Sigmoid colon (tissue), 7 donors: ENCODE results near the gene TIAM1. TPM values are rescaled to one million over a fixed set of nuclear protein-coding genes. Genes with fewer than 3 reads are reported as not detected.

Experiments
- DNase-seq: peaks from one replicate; pipeline ENCODE4 v3.0.0-alpha.2; 2019
- H3K27ac ChIP-seq, 4 donors: fragments of 200-600 bp; sonication (generic); one replicate each; pipeline ENCODE4 v1.5.1; 2016 to 2019; ENCODE audit warnings: mild to moderate bottlenecking in 1 of 4
- H3K27me3 ChIP-seq, 3 donors: fragments of 200-600 bp; sonication (generic); one replicate each; pipeline ENCODE4 v1.5.1; 2019; ENCODE audit warnings: mild to moderate bottlenecking in 1 of 3
- H3K36me3 ChIP-seq, 4 donors: fragments of 200-600 bp; sonication (generic); one replicate each; pipeline ENCODE4 v1.5.1; 2016 to 2019
- H3K4me1 ChIP-seq, 4 donors: fragments of 200-600 bp; sonication (generic); one replicate each; pipeline ENCODE4 v1.5.1; 2017 to 2019
- H3K4me3 ChIP-seq, 4 donors: fragments of 200-600 bp; sonication (generic); one replicate each; pipeline ENCODE4 v1.5.1; 2017 to 2019; ENCODE audit warnings: mild to moderate bottlenecking in 2 of 4, moderate library complexity in 1 of 4
- H3K9me3 ChIP-seq, 4 donors: fragments of 200-600 bp in 3 of 4; sonication (generic) in 3 of 4; one replicate each; pipeline versions ENCODE4 v1.5.1 to v1.6.1; 2013 to 2019
- CTCF ChIP-seq, 4 experiments: fragments of 450-650 bp in 3 of 4; fragments of 200-600 bp in 1 of 4; IDR thresholded peaks; one replicate each; pipeline ENCODE4 v1.5.1; 2016 to 2019; ENCODE audit warnings: antibody characterized with exemption in 4 of 4, mild to moderate bottlenecking in 3 of 4, moderate library complexity in 2 of 4
- EP300 ChIP-seq, 4 donors: sonication (generic); formaldehyde crosslinking; IDR thresholded peaks; one replicate each; pipeline ENCODE4 v1.6.1; 2017; ENCODE audit warnings: antibody characterized with exemption in 4 of 4
- POLR2A ChIP-seq, 2 donors: fragments of 450-650 bp; IDR thresholded peaks; one replicate each; pipeline ENCODE4 v1.6.1; 2016; ENCODE audit warnings: antibody characterized with exemption in 2 of 2, mild to moderate bottlenecking in 2 of 2, moderate library complexity in 2 of 2
- POLR2AphosphoS5 ChIP-seq, 4 donors: sonication (generic); formaldehyde crosslinking; IDR thresholded peaks; one replicate each; pipeline ENCODE4 v1.6.1; 2017; ENCODE audit warnings: antibody characterized with exemption in 4 of 4
- WGBS, 2 donors: extraction: QIAGEN DNeasy Blood & Tissue Kit; methylation state at CpG; one replicate each; pipeline ENCODE4 v1.1.7; 2013; 5-methylcytosine and 5-hydroxymethylcytosine counted together
- intact Hi-C: fragments of 100-400 bp; cut with DNase I; formaldehyde crosslinking; loops from one replicate; pipeline ENCODE4 v1.15.1; 2023
- polyA plus RNA-seq, 3 donors: library from polyadenylated mRNA; stranded (reverse); fragments of 200-250 nt; gene quantifications; one replicate each; pipeline ENCODE4 v1.2.3, GENCODE V29; 2013
- total RNA-seq, 4 donors: library from RNA; depleted of rRNA; stranded (reverse); fragments of >200 nt; gene quantifications; one replicate each; pipeline ENCODE4 v1.1.0, GENCODE V29; 2016
- donor health status: healthy with polysubstance abuse.
- donor health status: Bipolar disorder and iron deficiency.
- donor health status: healthy.

The TIAM1 gene
- total and polyA plus RNA-seq, 7 donors = 1.2 to 20.5 (median 8.6) TPM

DNA sequence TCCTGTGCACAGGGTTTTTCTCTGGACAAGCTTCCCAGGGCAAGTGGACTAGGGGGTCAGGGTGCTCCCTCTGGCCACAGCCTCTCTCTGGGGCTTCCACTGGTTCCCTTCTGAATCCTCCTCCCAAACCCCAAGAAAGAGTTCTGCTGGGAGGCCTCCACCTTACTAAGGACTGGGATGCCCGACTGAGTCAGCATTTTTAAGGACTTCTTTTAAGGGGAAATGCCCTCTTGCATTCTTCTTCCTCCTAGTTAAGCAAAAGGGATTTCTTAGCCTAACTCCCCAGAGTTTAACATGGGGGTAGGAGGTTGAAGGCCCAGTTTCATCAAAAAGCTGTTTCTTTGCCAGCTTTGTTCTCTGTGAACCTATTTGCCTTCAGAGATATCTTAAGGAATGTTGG lies 206.1 kb downstream of the TIAM1 start:
- Histone ChIP-seq H3K36me3 (no peaks in the 10 kb centered on the region), H3K9me3 (no peaks in the 10 kb centered on the region), H3K4me1 (no peaks in the 10 kb centered on the region), H3K27me3 (no peaks in the 10 kb centered on the region), H3K4me3 (no peak overlapping the region), H3K27ac (no peak overlapping the region)
- no peak for TF ChIP-seq POLR2A (IDR thresholded peaks at IDR 0.05)
- no peak for TF ChIP-seq EP300 (IDR thresholded peaks at IDR 0.05)
- TF ChIP-seq CTCF (IDR thresholded peaks at IDR 0.05) = no peak
- TF ChIP-seq POLR2AphosphoS5 (IDR thresholded peaks at IDR 0.05) = no peak
- DNase-seq = no peak
- 66 to 86% methylated on average over 1 of the region's 1 CpG for WGBS, 2 donors
- intact Hi-C loops = no loop called here

GRCh38 chr21:31136891-31137290 lies 207.2 kb downstream of the TIAM1 start:
- H3K9me3 ChIP-seq = no peaks in the 10 kb centered on the region
- WGBS, 2 donors = 62 to 84% methylated on average over 12 of the region's 12 CpGs
- no peaks in the 10 kb centered on the region for H3K36me3 ChIP-seq
- no peaks in the 10 kb centered on the region for H3K27me3 ChIP-seq
- TF ChIP-seq CTCF (IDR thresholded peaks at IDR 0.05) = no peak
- no peak for TF ChIP-seq POLR2A (IDR thresholded peaks at IDR 0.05)
- no peak for TF ChIP-seq POLR2AphosphoS5 (IDR thresholded peaks at IDR 0.05)
- no peak for TF ChIP-seq EP300 (IDR thresholded peaks at IDR 0.05)
- intact Hi-C loops = no loop called here
- H3K4me3 ChIP-seq = no peak overlapping the region
- no peak for DNase-seq
- no peaks in the 10 kb centered on the region for H3K4me1 ChIP-seq
- H3K27ac ChIP-seq = no peak overlapping the region

GRCh38 chr21:31135531-31136184 lies 208.4 kb downstream of the TIAM1 start:
- Histone ChIP-seq H3K4me1 (no peaks in the 10 kb centered on the region), H3K27ac (no peak overlapping the region)
- TF ChIP-seq EP300 (IDR thresholded peaks at IDR 0.05) (no peak), CTCF (IDR thresholded peaks at IDR 0.05) (no peak), POLR2A (IDR thresholded peaks at IDR 0.05) (no peak), POLR2AphosphoS5 (IDR thresholded peaks at IDR 0.05) (no peak)

GRCh38 chr21:31133243-31133830 lies 210.7 kb downstream of the TIAM1 start:
- DNase-seq = no peak
- Histone ChIP-seq H3K27ac (no peak overlapping the region), H3K4me3 (no peak overlapping the region), H3K27me3 (no peaks in the 10 kb centered on the region), H3K4me1 (no peaks in the 10 kb centered on the region), H3K9me3 (no peaks in the 10 kb centered on the region), H3K36me3 (no peaks in the 10 kb centered on the region)
- WGBS, 2 donors = 75 to 88% methylated on average over 7 of the region's 7 CpGs
- intact Hi-C loops = no loop called here
- TF ChIP-seq EP300 (IDR thresholded peaks at IDR 0.05) = no peak
- TF ChIP-seq POLR2AphosphoS5 (IDR thresholded peaks at IDR 0.05) = no peak
- TF ChIP-seq POLR2A (IDR thresholded peaks at IDR 0.05) = no peak
- TF ChIP-seq CTCF (IDR thresholded peaks at IDR 0.05) = no peak

More at GRCh38 chr21:31135531-31136184, 208.4 kb downstream of the TIAM1 start:
- Histone ChIP-seq H3K4me3 (no peak overlapping the region), H3K27me3 (no peaks in the 10 kb centered on the region), H3K9me3 (no peaks in the 10 kb centered on the region), H3K36me3 (no peaks in the 10 kb centered on the region)
- no peak for DNase-seq
- intact Hi-C loops = no loop called here
- WGBS, 2 donors = 75 to 79% methylated on average over 12 of the region's 12 CpGs
